ENCODE data around the gene HOOK1. TPM values are rescaled to one million over a fixed set of nuclear protein-coding genes. Genes with fewer than 3 reads are reported as not detected.
"Not testable (repeated sequence)": the region's sequence is repeated elsewhere in the genome, so short reads cannot be mapped to it uniquely, and the experiment has no call there.

The HOOK1 gene
- total RNA-seq, 4 donors from 2014 or later = 17.2 to 25.2 (median 19.3) TPM

DNA sequence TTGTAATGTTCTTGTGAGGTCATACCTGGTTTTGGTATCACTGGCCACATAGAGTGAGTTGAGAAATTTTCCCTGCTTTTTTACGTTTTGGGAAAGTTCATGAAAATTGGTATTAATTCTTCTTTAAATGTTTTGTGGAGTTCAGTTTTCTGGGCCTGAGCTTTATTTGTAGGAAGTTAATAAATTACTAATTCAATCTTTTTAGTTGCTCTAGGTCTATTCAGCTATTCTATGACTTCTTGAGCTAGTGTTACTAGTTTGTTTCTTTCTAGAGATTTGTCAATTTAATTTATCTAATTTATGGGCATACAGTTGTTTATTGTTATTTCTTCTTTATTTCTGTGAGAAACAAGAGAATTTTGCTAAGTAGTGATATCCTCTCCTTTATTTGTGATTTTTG, 37.4 kb downstream of the HOOK1 start:
- no peak for TF ChIP-seq POLR2A (IDR thresholded peaks at IDR 0.05)
- TF ChIP-seq, protein P1, sequence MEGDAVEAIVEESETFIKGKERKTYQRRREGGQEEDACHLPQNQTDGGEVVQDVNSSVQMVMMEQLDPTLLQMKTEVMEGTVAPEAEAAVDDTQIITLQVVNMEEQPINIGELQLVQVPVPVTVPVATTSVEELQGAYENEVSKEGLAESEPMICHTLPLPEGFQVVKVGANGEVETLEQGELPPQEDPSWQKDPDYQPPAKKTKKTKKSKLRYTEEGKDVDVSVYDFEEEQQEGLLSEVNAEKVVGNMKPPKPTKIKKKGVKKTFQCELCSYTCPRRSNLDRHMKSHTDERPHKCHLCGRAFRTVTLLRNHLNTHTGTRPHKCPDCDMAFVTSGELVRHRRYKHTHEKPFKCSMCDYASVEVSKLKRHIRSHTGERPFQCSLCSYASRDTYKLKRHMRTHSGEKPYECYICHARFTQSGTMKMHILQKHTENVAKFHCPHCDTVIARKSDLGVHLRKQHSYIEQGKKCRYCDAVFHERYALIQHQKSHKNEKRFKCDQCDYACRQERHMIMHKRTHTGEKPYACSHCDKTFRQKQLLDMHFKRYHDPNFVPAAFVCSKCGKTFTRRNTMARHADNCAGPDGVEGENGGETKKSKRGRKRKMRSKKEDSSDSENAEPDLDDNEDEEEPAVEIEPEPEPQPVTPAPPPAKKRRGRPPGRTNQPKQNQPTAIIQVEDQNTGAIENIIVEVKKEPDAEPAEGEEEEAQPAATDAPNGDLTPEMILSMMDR (IDR thresholded peaks at IDR 0.05) = no peak
- no peak for DNase-seq (ENCODE audit: low spot score in 2 of 2)
- no peak overlapping the region for H3K4me3 ChIP-seq (ENCODE audit: low read depth, poor library complexity, severe bottlenecking)
- intact Hi-C loops (cut with DNase I; ENCODE audit: low total_unique reads) = no loop called here
- 91 to 96% methylated on average over 1 of the region's 1 CpG for WGBS, 2 donors

DNA sequence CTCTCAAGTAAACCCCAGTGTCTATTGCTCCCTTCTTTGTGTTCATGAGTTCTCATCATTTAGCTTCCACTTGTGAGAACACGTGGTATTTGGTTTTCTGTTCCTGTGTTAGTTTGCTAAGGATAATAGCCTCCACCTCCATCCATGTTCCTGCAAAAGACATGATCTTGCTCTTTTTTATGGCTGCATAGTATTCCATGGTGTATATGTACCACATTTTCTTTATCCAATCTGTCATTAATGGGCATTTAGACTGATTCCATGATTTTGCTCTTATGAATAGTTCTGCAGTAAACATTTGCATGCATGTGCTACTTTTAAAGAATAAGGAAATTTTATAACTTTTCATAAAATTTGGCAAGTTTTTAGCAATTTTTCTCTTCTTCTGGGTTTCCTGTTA, 40.5 kb downstream of the HOOK1 start:
- intact Hi-C loops (cut with DNase I; ENCODE audit: low total_unique reads); DNase-seq (ENCODE audit: low spot score in 2 of 2); H3K4me3 ChIP-seq (ENCODE audit: low read depth, poor library complexity, severe bottlenecking): not testable (repeated sequence)
- WGBS, 2 donors = 97 to 100% methylated on average over 1 of the region's 1 CpG

DNA sequence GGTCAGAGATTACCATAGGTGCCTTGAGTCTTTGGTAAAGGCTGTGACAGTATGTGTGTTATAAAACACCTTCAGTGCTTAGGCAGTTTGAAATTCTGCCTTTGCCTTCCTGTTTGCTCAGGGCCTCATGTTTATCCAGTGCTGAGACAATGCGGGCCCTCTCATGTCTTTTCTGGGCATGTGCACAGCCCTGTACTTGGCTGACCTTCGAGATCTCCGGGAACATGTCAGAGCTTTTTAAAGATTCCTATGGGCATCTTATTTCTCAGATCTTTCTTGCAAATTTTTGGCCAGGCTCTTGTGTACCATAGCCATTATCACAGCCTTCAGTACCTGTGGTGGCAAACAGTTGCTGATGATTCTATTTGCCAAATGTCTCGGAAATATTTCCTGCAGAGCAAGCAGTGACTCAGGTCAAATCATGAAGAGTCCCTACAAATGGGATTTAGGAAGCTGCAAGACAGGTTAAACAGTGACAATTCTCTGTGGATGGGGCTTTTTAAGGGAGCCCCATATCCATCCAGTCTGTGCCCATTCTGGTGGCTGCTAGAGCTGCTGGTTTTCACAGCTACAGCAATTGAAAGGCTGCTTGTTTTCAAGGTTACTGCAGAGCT, 42.1 kb downstream of the HOOK1 start:
- WGBS, 2 donors = 55 to 72% methylated on average over 4 of the region's 4 CpGs
- no peak for DNase-seq (ENCODE audit: low spot score in 2 of 2)

DNA sequence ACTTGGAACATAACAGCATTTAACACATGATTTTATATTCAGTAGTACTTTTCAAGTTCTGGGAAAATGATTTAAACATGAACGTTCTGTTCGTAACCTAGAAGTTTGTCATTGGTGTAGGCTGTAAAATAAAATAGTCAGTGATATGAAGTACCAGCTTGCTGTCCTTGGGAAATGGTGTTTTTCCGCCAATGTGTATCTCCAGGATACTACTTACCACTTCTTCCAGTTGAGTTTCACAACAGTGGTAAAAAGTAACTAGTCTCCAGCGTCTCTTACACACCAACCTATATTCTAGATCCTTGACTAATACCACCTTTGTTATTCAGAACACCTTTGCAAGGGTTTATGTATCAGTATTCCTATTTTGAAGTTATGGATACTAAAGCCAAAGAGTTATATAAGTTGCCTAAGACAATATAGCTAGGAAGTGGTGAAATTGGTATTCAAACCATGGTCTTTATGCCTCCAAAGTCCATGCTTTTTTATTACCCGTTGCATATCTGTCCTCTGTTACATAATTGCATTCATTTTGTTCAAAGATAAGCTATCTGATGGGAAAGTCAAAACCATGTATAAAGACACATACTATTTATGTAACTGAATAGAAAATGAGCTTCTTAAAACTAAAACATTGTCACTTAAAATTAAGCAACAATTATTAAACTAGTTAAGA, 43.1 kb downstream of the HOOK1 start:
- no peak overlapping the region for H3K4me3 ChIP-seq (ENCODE audit: low read depth, poor library complexity, severe bottlenecking)
- intact Hi-C loops (cut with DNase I; ENCODE audit: low total_unique reads) = no loop called here
- 85 to 86% methylated on average over 5 of the region's 5 CpGs for WGBS, 2 donors
- TF ChIP-seq, protein P1 (IDR thresholded peaks at IDR 0.05) = no peak
- no peak for TF ChIP-seq POLR2A (IDR thresholded peaks at IDR 0.05)
- DNase-seq (ENCODE audit: low spot score in 2 of 2) = no peak

More for the DNA sequence above, 42.1 kb downstream of the HOOK1 start:
- intact Hi-C loops (cut with DNase I; ENCODE audit: low total_unique reads) = no loop called here
- no peak overlapping the region for H3K4me3 ChIP-seq (ENCODE audit: low read depth, poor library complexity, severe bottlenecking)
- TF ChIP-seq, protein P1 (IDR thresholded peaks at IDR 0.05) = no peak
- TF ChIP-seq POLR2A (IDR thresholded peaks at IDR 0.05) = no peak

DNA sequence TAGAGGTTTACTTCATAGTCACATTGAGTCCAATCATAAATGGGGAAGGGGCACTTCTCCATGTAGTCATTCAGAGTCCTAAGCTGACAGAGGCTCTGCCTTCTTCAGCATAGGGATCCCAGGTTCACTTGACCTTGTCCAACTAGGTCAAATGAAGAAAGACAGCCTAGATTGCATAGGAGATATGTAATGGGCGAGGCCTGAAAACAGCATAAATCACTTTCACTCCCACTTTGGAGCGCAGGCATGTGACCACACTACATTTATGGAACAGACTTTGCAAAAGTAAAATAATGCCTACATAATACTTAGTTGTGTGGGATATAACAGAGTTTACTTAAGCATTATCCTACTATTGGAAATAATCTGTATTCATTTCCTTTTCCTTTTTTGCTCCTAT, 51.7 kb downstream of the HOOK1 start:
- H3K4me3 ChIP-seq (ENCODE audit: low read depth, poor library complexity, severe bottlenecking) = no peak overlapping the region
- TF ChIP-seq, protein P1 (IDR thresholded peaks at IDR 0.05) = no peak
- TF ChIP-seq POLR2A (IDR thresholded peaks at IDR 0.05) = no peak
- DNase-seq (ENCODE audit: low spot score in 2 of 2) = no peak
- intact Hi-C loops (cut with DNase I; ENCODE audit: low total_unique reads) = no loop called here
- 60 to 67% methylated on average over 2 of the region's 2 CpGs for WGBS, 2 donors

DNA sequence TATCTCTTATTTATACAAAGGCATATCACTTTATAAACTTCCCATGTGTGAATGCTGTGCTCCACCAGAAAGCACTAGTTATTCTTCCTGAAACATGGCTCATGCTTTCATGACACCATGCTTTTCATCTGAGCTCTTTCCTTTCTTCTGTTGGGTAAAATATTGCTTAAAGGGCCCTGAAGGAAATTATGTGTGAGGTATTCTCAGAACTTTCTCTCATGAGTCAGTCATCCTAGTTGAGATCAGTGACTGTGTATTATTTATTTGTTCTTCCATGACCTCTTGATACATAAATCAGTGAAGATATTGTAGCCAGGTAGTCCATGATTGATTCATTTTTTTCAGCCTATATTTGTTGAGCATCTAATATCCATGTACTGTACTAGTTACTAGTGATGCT, 57.0 kb downstream of the HOOK1 start:
- intact Hi-C loops (cut with DNase I; ENCODE audit: low total_unique reads) = no loop called here
- TF ChIP-seq POLR2A (IDR thresholded peaks at IDR 0.05) = no peak
- TF ChIP-seq, protein P1 (IDR thresholded peaks at IDR 0.05) = no peak
- no peak for DNase-seq (ENCODE audit: low spot score in 2 of 2)
- H3K4me3 ChIP-seq (ENCODE audit: low read depth, poor library complexity, severe bottlenecking) = no peak overlapping the region

Measured in lower leg skin (tissue), 4 donors.